Loucy (cell line): ENCODE data around the gene RBM39.
"Not testable (repeated sequence)": the region's sequence is repeated elsewhere in the genome, so short reads cannot be mapped to it uniquely, and the experiment has no call there.

ENCODE experiments used
- H2AFZ ChIP-seq: fragments of 200-600 bp; sonication (generic); 2 replicates; pipeline ENCODE4 v1.6.0; 2016; ENCODE audit warnings: antibody characterized with exemption, mild to moderate bottlenecking, low read length, moderate library complexity
- H3F3A ChIP-seq: fragments of 200-600 bp; 2 replicates; pipeline ENCODE4 v1.6.0; 2016; ENCODE audit warnings: antibody characterized with exemption, low read depth, mild to moderate bottlenecking
- H3K27me3 ChIP-seq: fragments of 200-600 bp; sonication (generic); 2 replicates; pipeline ENCODE4 v1.6.1; 2014; ENCODE audit warnings: low read length, mild to moderate bottlenecking; ENCODE audit not compliant: insufficient read depth, poor library complexity, severe bottlenecking
- H3K36me3 ChIP-seq: fragments of 200-600 bp; sonication (generic); 2 replicates; pipeline ENCODE4 v1.6.1; 2016; ENCODE audit warnings: low read length; ENCODE audit not compliant: insufficient read depth
- H3K4me1 ChIP-seq: fragments of 200-600 bp; sonication (generic); 2 replicates; pipeline ENCODE4 v1.5.1; 2014; ENCODE audit warnings: low read length, mild to moderate bottlenecking; ENCODE audit not compliant: insufficient read depth, poor library complexity, severe bottlenecking
- H3K4me2 ChIP-seq: fragments of 200-600 bp; sonication (generic); 2 replicates; pipeline ENCODE4 v1.6.0; 2014; ENCODE audit warnings: antibody characterized with exemption, low read length, low read depth, mild to moderate bottlenecking; ENCODE audit not compliant: poor library complexity, severe bottlenecking
- H3K4me3 ChIP-seq: fragments of 200-600 bp; sonication (generic); 2 replicates; pipeline ENCODE4 v1.5.1; 2014; ENCODE audit warnings: low read length, mild to moderate bottlenecking, mixed read lengths; ENCODE audit not compliant: poor library complexity, severe bottlenecking
- H3K79me2 ChIP-seq: fragments of 200-600 bp; sonication (generic); 2 replicates; pipeline ENCODE4 v1.6.1; 2014; ENCODE audit warnings: low read length; ENCODE audit not compliant: insufficient read depth
- H3K9ac ChIP-seq: fragments of 200-600 bp; sonication (generic); 2 replicates; pipeline ENCODE4 v1.6.0; 2014; ENCODE audit warnings: mild to moderate bottlenecking, low read depth, low read length, moderate library complexity; ENCODE audit not compliant: poor library complexity, severe bottlenecking
- H3K9me2 ChIP-seq: fragments of 200-600 bp; sonication (generic); replicated peaks from 2 replicates; pipeline ENCODE4 v1.6.1; 2016; ENCODE audit warnings: low read depth, low read length, mixed read lengths
- H3K9me3 ChIP-seq: fragments of 200-600 bp; sonication (generic); 2 replicates; pipeline ENCODE4 v1.6.1; 2014; ENCODE audit warnings: mild to moderate bottlenecking, antibody characterized with exemption, low read length, low read depth; ENCODE audit not compliant: insufficient read depth
- H4K20me1 ChIP-seq: fragments of 200-600 bp; sonication (generic); 2 replicates; pipeline ENCODE4 v1.6.0; 2014; ENCODE audit warnings: antibody characterized with exemption, low read length, mild to moderate bottlenecking; ENCODE audit not compliant: insufficient read depth, poor library complexity, severe bottlenecking
- CTCF ChIP-seq: fragments of 200-600 bp; sonication (generic); conservative IDR thresholded peaks from 2 replicates; pipeline ENCODE4 v1.5.1; 2014; ENCODE audit warnings: mild to moderate bottlenecking, antibody characterized with exemption, low read length
- EZH2phosphoT487 ChIP-seq: fragments of 200-600 bp; IDR thresholded peaks from 2 replicates; pipeline ENCODE4 v1.6.1; 2018; ENCODE audit warnings: antibody characterized with exemption, mild to moderate bottlenecking, moderate library complexity, borderline replicate concordance

The RBM39 gene

GRCh38 chr20:35690265-35690664 lies 51.8 kb downstream of the RBM39 start:
- Histone ChIP-seq H3K9me2 (no peaks in the 10 kb centered on the region), H3K27me3 (no peaks in the 10 kb centered on the region), H3K4me2 (no peak overlapping the region), H3K9me3 (no peaks in the 10 kb centered on the region), H3K9ac (no peak overlapping the region), H4K20me1 (no peaks in the 10 kb centered on the region), H3K4me1 (no peaks in the 10 kb centered on the region), H3K36me3 (no peaks in the 10 kb centered on the region; the same call in 1 of the 2 replicates), H2AFZ (no peak overlapping the region), H3F3A (no peaks in the 10 kb centered on the region), H3K4me3 (no peak overlapping the region), H3K79me2 (no peaks in the 10 kb centered on the region)
- no peak for TF ChIP-seq CTCF
- TF ChIP-seq EZH2phosphoT487 = no peak

- not testable (repeated sequence) for H3K4me2 ChIP-seq, H3K9me2 ChIP-seq, H3K9me3 ChIP-seq, H3F3A ChIP-seq, H3K9ac ChIP-seq, H3K4me1 ChIP-seq, H3K36me3 ChIP-seq, H3K27me3 ChIP-seq, H3K79me2 ChIP-seq, H3K4me3 ChIP-seq, H2AFZ ChIP-seq, H4K20me1 ChIP-seq
- 0 out of 2 replicates have a peak, but pooled peaks have one; percentile 10 for TF ChIP-seq CTCF
Observed at GRCh38 chr20:35686872-35687271, 55.2 kb downstream of the RBM39 start.

GRCh38 chr20:35685368-35685767 lies 56.7 kb downstream of the RBM39 start:
- H4K20me1 ChIP-seq, H3K9ac ChIP-seq, H3F3A ChIP-seq, H3K36me3 ChIP-seq, H3K4me2 ChIP-seq, H3K9me2 ChIP-seq, H3K9me3 ChIP-seq, H3K27me3 ChIP-seq, H3K79me2 ChIP-seq, H3K4me3 ChIP-seq, H2AFZ ChIP-seq: not testable (repeated sequence)
- peaks cover 11% of the 10 kb centered on the region for H3K4me1 ChIP-seq

GRCh38 chr20:35681960-35682359 lies 60.1 kb downstream of the RBM39 start:
- H3K4me1 ChIP-seq = peaks cover 12% of the 10 kb centered on the region
- no peaks in the 10 kb centered on the region for H4K20me1 ChIP-seq
- H3K27me3 ChIP-seq = no peaks in the 10 kb centered on the region
- no peaks in the 10 kb centered on the region; the same call in 1 of the 2 replicates for H3F3A ChIP-seq
- no peaks in the 10 kb centered on the region for H3K9me2 ChIP-seq
- no peak overlapping the region for H3K9ac ChIP-seq
- no peak overlapping the region for H2AFZ ChIP-seq
- TF ChIP-seq CTCF (no peak), EZH2phosphoT487 (no peak)
- H3K4me2 ChIP-seq = no peak overlapping the region
- H3K4me3 ChIP-seq = no peak overlapping the region
- no peaks in the 10 kb centered on the region for H3K79me2 ChIP-seq
- H3K36me3 ChIP-seq = no peaks in the 10 kb centered on the region
- H3K9me3 ChIP-seq = no peaks in the 10 kb centered on the region
